HCT116 (cell line): ENCODE results near the gene ADD3. TPM values are rescaled to one million over a fixed set of nuclear protein-coding genes. Genes with fewer than 3 reads are reported as not detected.

ENCODE experiments used
- ATAC-seq: fragments of 200-7000 bp; cut with Tn5 transposase; 2 replicates; pipeline ENCODE4 v1.9.1; 2020; ENCODE audit warnings: mild to moderate bottlenecking, moderate library complexity
- BruUV-seq: library from RNA; stranded (reverse); fragments of 400-500 nt; replicated peaks from 2 replicates; lab custom pipeline; 2021; lab: Mats Ljungman, UMichigan
- CTCF ChIA-PET: fragments of 300-600 bp; sonication (Branson Sonifier 250); formaldehyde crosslinking; loops from one replicate; lab custom pipeline; 2021; ENCODE audit warnings: antibody characterized with exemption; lab: Charles Lee
- POLR2A ChIA-PET: fragments of 300-600, 350-600 bp; sonication (Branson Sonifier 250); formaldehyde crosslinking; loops from one replicate; lab custom pipeline; 2021; ENCODE audit warnings: antibody characterized with exemption; lab: Charles Lee
- RAD21 ChIA-PET, 2 experiments: fragments of 300-600 bp; sonication (Branson Sonifier 250); formaldehyde crosslinking; loops; one replicate each; lab custom pipeline; 2023; ENCODE audit warnings: low total read pairs in 2 of 2; ENCODE audit not compliant: uncharacterized antibody in 2 of 2, unreplicated experiment in 2 of 2, low non-redundant PET in 1 of 2; lab: Charles Lee
- DNase-seq: peaks from one replicate; pipeline ENCODE4 v3.0.0-alpha.2; 2010; ENCODE audit warnings: low read depth, low spot score
- H2AFZ ChIP-seq: fragments of 200-600 bp; shearing (Covaris generic), sonication (generic); 2 replicates; pipeline ENCODE4 v1.6.1; 2017; ENCODE audit warnings: low read depth, mixed run types, mixed read lengths, antibody characterized with exemption, low read length; ENCODE audit not compliant: poor library complexity, severe bottlenecking
- H3K27ac ChIP-seq: 2 replicates; pipeline ENCODE4 v1.5.1; 2012; ENCODE audit warnings: low read depth, low read length
- H3K27me3 ChIP-seq: fragments of 200-600 bp; sonication (generic); 2 replicates; pipeline ENCODE4 v1.6.1; 2016; ENCODE audit warnings: mixed run types, low read length, mixed read lengths; ENCODE audit not compliant: insufficient read depth
- H3K36me3 ChIP-seq, 2 experiments: fragments of 200-500 bp in 1 of 2; fragments of 200-600 bp in 1 of 2; sonication (Bioruptor generic) in 1 of 2; sonication (generic) in 1 of 2; 2 replicates each; pipeline versions ENCODE4 v1.5.1 to v1.6.1; 2014 to 2016; ENCODE audit warnings: low read length in 2 of 2, inconsistent platforms in 1 of 2, mixed read lengths in 1 of 2, mixed run types in 1 of 2; ENCODE audit not compliant: insufficient read depth in 2 of 2, control insufficient read depth in 1 of 2
- H3K4me1 ChIP-seq, 2 experiments: fragments of 200-600 bp in 1 of 2; sonication (generic) in 1 of 2; 2 replicates each; pipeline versions ENCODE4 v1.5.1 to v1.6.1; 2012 to 2017; ENCODE audit warnings: low read length in 2 of 2, inconsistent platforms in 1 of 2, mild to moderate bottlenecking in 1 of 2, mixed read lengths in 1 of 2, mixed run types in 1 of 2, moderate library complexity in 1 of 2; ENCODE audit not compliant: insufficient read depth in 2 of 2, control insufficient read depth in 1 of 2
- H3K4me2 ChIP-seq: fragments of 200-600 bp; sonication (generic); 2 replicates; pipeline ENCODE4 v1.6.1; 2017; ENCODE audit warnings: mixed run types, low read length, mixed read lengths
- H3K4me3 ChIP-seq, 2 experiments: fragments of 200-600 bp in 1 of 2; sonication (generic) in 1 of 2; replicated peaks in 1 of 2; 2 replicates each; pipeline ENCODE4 v1.5.1; 2011 to 2016; ENCODE audit warnings: low read length in 2 of 2, control low read depth in 1 of 2, low read depth in 1 of 2, mild to moderate bottlenecking in 1 of 2, mixed read lengths in 1 of 2, mixed run types in 1 of 2
- H3K79me2 ChIP-seq: fragments of 200-600 bp; sonication (generic); 2 replicates; pipeline ENCODE4 v1.6.1; 2017; ENCODE audit warnings: mild to moderate bottlenecking, mixed run types, low read length, moderate library complexity, mixed read lengths; ENCODE audit not compliant: insufficient read depth
- H3K9ac ChIP-seq: fragments of 200-600 bp; sonication (generic); 2 replicates; pipeline ENCODE4 v1.6.1; 2016; ENCODE audit warnings: low read length, mixed read lengths
- H3K9me2 ChIP-seq: fragments of 200-600 bp; sonication (generic), shearing (Covaris generic); 2 replicates; pipeline ENCODE4 v1.6.1; 2017; ENCODE audit warnings: mixed run types, mild to moderate bottlenecking, moderate library complexity; ENCODE audit not compliant: insufficient read depth
- H3K9me3 ChIP-seq, 2 experiments: fragments of 200-500 bp in 1 of 2; fragments of 200-600 bp in 1 of 2; sonication (Bioruptor generic) in 1 of 2; sonication (generic) in 1 of 2; 2 replicates each; pipeline ENCODE4 v1.6.1; 2014 to 2017; ENCODE audit warnings: low read length in 2 of 2, mixed read lengths in 2 of 2, inconsistent platforms in 1 of 2, low read depth in 1 of 2, mild to moderate bottlenecking in 1 of 2, mixed run types in 1 of 2, moderate library complexity in 1 of 2; ENCODE audit not compliant: control insufficient read depth in 1 of 2, insufficient read depth in 1 of 2
- H4K20me1 ChIP-seq: fragments of 200-600 bp; sonication (generic), shearing (Covaris generic); 2 replicates; pipeline ENCODE4 v1.6.1; 2017; ENCODE audit warnings: mixed run types, mild to moderate bottlenecking, moderate library complexity; ENCODE audit not compliant: insufficient read depth
- CTCF ChIP-seq, 3 experiments: fragments of 200-600 bp in 1 of 3; sonication (generic) in 1 of 3; IDR thresholded peaks in 2 of 3; conservative IDR thresholded peaks in 1 of 3; 2 replicates each; pipeline ENCODE4 v1.5.1; 2012 to 2017; ENCODE audit warnings: low read depth in 2 of 3, low read length in 2 of 3, antibody characterized with exemption in 1 of 3, borderline replicate concordance in 1 of 3, control low read depth in 1 of 3, mild to moderate bottlenecking in 1 of 3, mixed read lengths in 1 of 3, mixed run types in 1 of 3, moderate library complexity in 1 of 3; ENCODE audit not compliant: insufficient read depth in 1 of 3
- EZH2phosphoT487 ChIP-seq: fragments of 200-600 bp; IDR thresholded peaks from 2 replicates; pipeline ENCODE4 v1.6.1; 2018; ENCODE audit warnings: antibody characterized with exemption, borderline replicate concordance
- POLR2A ChIP-seq: IDR thresholded peaks from 2 replicates; pipeline ENCODE4 v1.7.0; 2011; ENCODE audit warnings: borderline replicate concordance; ENCODE audit not compliant: insufficient read depth, insufficient read length; ENCODE audit errors: extremely low read depth
- POLR2AphosphoS5 ChIP-seq: IDR thresholded peaks from 2 replicates; pipeline ENCODE4 v1.6.1; 2011; ENCODE audit warnings: mild to moderate bottlenecking, low read depth, low read length, moderate library complexity
- REST ChIP-seq: IDR thresholded peaks from 2 replicates; pipeline ENCODE4 v1.6.1; 2012; ENCODE audit warnings: low read depth
- SIN3A ChIP-seq: IDR thresholded peaks from 2 replicates; pipeline ENCODE4 v1.6.1; 2012; ENCODE audit warnings: low read depth
- SP1 ChIP-seq: IDR thresholded peaks from 2 replicates; pipeline ENCODE4 v1.6.1; 2012; ENCODE audit warnings: low read depth
- ZBTB33 ChIP-seq: IDR thresholded peaks from 2 replicates; pipeline ENCODE4 v1.6.1; 2011; ENCODE audit warnings: mild to moderate bottlenecking, low read length, moderate library complexity; ENCODE audit not compliant: insufficient replicate concordance; ENCODE audit errors: extremely low read depth
- intact Hi-C: fragments of 100-400 bp; cut with micrococcal nuclease; formaldehyde crosslinking; loops from 2 replicates; pipeline ENCODE4 v1.10.0; 2022
- total RNA-seq: library from RNA; stranded (reverse); gene quantifications from one replicate; pipeline ENCODE4 v1.2.1, GENCODE V29; 2021; ENCODE audit not compliant: unreplicated experiment

ADD3 gene
- total RNA-seq, 1 experiment from 2014 or later = 41.1 TPM

DNA sequence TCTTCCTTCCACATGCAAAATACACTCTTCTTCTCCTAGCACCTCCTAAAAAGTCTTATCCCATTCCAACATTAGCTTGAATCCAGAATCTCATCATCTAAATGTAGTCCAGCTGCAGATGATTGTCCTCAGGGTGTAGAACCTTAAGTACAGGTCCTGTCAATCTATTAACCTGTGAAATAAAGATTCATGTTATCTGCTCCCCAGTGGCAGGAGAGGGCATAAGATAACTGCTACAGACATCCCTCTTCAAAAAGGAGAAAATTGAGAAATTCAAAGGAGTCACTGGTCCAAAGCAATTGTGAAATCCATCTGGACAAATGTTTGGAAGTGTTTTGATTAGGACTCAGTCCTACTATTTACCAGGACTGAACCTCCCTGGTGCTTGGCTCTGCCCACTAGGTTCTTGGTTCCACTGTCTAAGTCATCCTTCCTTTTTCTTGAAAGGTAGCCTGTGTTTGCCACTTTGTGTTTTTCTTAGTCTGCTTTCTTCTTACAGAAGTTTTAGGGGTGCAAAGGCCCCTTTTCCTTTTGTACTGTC is 96.2 kb downstream of the ADD3 start:
- no peaks in the 10 kb centered on the region for H3K9me3 ChIP-seq
- peak; percentile 53 for ATAC-seq
- RAD21 ChIA-PET = no interaction called here
- POLR2A ChIA-PET = no interaction called here
- H3K27ac ChIP-seq = no peak overlapping the region
- H3K36me3 ChIP-seq = no peaks in the 10 kb centered on the region
- H3K4me1 ChIP-seq = no peaks in the 10 kb centered on the region
- H3K27me3 ChIP-seq = no peaks in the 10 kb centered on the region
- H3K4me3 ChIP-seq = no peak overlapping the region
- H2AFZ ChIP-seq = no peak overlapping the region
- no peaks in the 10 kb centered on the region for H3K79me2 ChIP-seq
- no peaks in the 10 kb centered on the region for H4K20me1 ChIP-seq
- no TSS peak for BruUV-seq
- intact Hi-C loops = no loop called here
- no peaks in the 10 kb centered on the region for H3K9me2 ChIP-seq
- CTCF ChIA-PET = interaction anchor here (1.4 kb wide), 1 partner anchor 35 kb away, joined by 4 read pairs; no protein-coding TSS in a partner anchor
- DNase-seq = no peak
- H3K9ac ChIP-seq = no peak overlapping the region
- TF ChIP-seq CTCF (IDR thresholded peaks at IDR 0.05 in 2 of 3, conservative IDR thresholded peaks at IDR 0.05 in 1 of 3; ENCODE audit: borderline replicate concordance in 1 of 3, insufficient read depth in 1 of 3, low read depth in 2 of 3, low read length in 2 of 3) = 0 out of 6 replicates have a peak, but pooled peaks of 1 of the 3 experiments have one; percentile 19
- TF ChIP-seq SP1 = no peak
- H3K4me2 ChIP-seq = no peak overlapping the region

DNA sequence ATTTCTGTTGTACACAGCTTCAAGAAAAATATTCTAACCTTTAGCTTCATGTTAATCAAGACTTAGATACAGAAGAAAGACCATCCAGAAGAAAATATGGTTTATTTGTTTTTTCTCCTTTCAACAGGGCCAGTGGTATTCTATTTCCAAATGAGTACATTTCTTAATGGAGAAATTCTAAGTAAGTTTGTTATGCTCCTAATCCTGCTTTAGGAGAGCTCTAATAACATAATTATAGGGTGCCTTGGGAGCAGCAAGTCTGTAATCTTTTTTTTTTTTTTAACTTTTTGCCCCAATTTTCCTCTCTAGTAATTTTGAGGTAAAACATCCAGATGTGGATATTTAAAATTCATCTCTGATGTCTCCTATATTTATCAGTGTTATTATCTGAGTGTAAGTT is 98.1 kb downstream of the ADD3 start:
- no peak for DNase-seq
- no peaks in the 10 kb centered on the region for H3K9me3 ChIP-seq
- no peak overlapping the region for H3K27ac ChIP-seq
- H2AFZ ChIP-seq = no peak overlapping the region
- no peaks in the 10 kb centered on the region for H3K4me1 ChIP-seq
- H3K36me3 ChIP-seq = no peaks in the 10 kb centered on the region
- no peak for ATAC-seq
- H3K4me3 ChIP-seq = no peak overlapping the region
- intact Hi-C loops = no loop called here
- no peaks in the 10 kb centered on the region for H4K20me1 ChIP-seq
- H3K9ac ChIP-seq = no peak overlapping the region
- no peaks in the 10 kb centered on the region for H3K9me2 ChIP-seq
- POLR2A ChIA-PET = no interaction called here
- no peaks in the 10 kb centered on the region for H3K27me3 ChIP-seq
- CTCF ChIA-PET = no interaction called here
- RAD21 ChIA-PET = no interaction called here
- no peak overlapping the region for H3K4me2 ChIP-seq
- no TSS peak for BruUV-seq
- no peaks in the 10 kb centered on the region for H3K79me2 ChIP-seq
- TF ChIP-seq EZH2phosphoT487 (no peak), SIN3A (no peak), POLR2AphosphoS5 (no peak), ZBTB33 (no peak), REST (no peak), POLR2A (no peak)
